H1 (cell line): ENCODE results near the gene DPY19L3. TPM values are rescaled to one million over a fixed set of nuclear protein-coding genes. Genes with fewer than 3 reads are reported as not detected.

ENCODE experiments used
- CTCF ChIA-PET: fragments of 300-600 bp; sonication (Branson Sonifier 250); formaldehyde crosslinking; loops from one replicate; lab custom pipeline; 2021; ENCODE audit not compliant: partially characterized antibody; lab: Charles Lee
- POLR2A ChIA-PET: fragments of 300-600 bp; sonication (Branson Sonifier 250); formaldehyde crosslinking; loops from one replicate; lab custom pipeline; 2021; ENCODE audit warnings: inconsistent platforms; ENCODE audit not compliant: partially characterized antibody; lab: Charles Lee
- DNase-seq, 2 experiments: peaks; one replicate each; pipeline versions ENCODE4 v3.0.0 to v3.0.0-alpha.2; 2010 to 2022; ENCODE audit warnings: low spot score in 2 of 2, low read depth in 1 of 2, mixed read lengths in 1 of 2
- FAIRE-seq: peaks from 2 replicates; lab custom pipeline; 2011; peaks lifted over from hg19 to GRCh38; lab: Jason Lieb, UNC
- H2AFZ ChIP-seq: 2 replicates; pipeline ENCODE4 v1.8.1; 2012; ENCODE audit warnings: low read length, inconsistent platforms
- H2AK5ac ChIP-seq: 2 replicates; pipeline ENCODE4 v1.6.1; 2013; ENCODE audit warnings: low read depth, low read length
- H2BK120ac ChIP-seq: replicated peaks from 2 replicates; pipeline ENCODE3; 2013; ENCODE audit warnings: low read depth, low read length, inconsistent platforms
- H2BK12ac ChIP-seq: 2 replicates; pipeline ENCODE4 v1.6.1; 2013; ENCODE audit warnings: low read depth, low read length
- H2BK15ac ChIP-seq: 2 replicates; pipeline ENCODE4 v1.6.1; 2013; ENCODE audit warnings: low read length
- H2BK20ac ChIP-seq: 2 replicates; pipeline ENCODE4 v1.6.1; 2013; ENCODE audit warnings: low read length
- H2BK5ac ChIP-seq: 2 replicates; pipeline ENCODE4 v1.6.1; 2013; ENCODE audit warnings: low read depth, low read length
- H3K14ac ChIP-seq: 2 replicates; pipeline ENCODE4 v1.6.1; 2013; ENCODE audit warnings: inconsistent platforms; ENCODE audit not compliant: insufficient read length
- H3K18ac ChIP-seq: 2 replicates; pipeline ENCODE4 v1.6.1; 2013; ENCODE audit warnings: low read length; ENCODE audit errors: extremely low read depth
- H3K23ac ChIP-seq: 2 replicates; pipeline ENCODE4 v1.6.1; 2013; ENCODE audit warnings: inconsistent platforms; ENCODE audit not compliant: insufficient read length
- H3K23me2 ChIP-seq: 2 replicates; pipeline ENCODE4 v1.6.1; 2013; ENCODE audit warnings: low read depth, low read length
- H3K27ac ChIP-seq: 2 replicates; pipeline ENCODE4 v1.6.1; 2011; ENCODE audit warnings: low read depth, low read length, inconsistent platforms
- H3K27me3 ChIP-seq, 4 experiments: replicated peaks in 1 of 4; 1 replicate in 1 of 4; 2 replicates in 3 of 4; pipeline versions ENCODE4 v1.6.1 to v1.8.1; 2011 to 2013; ENCODE audit warnings: low read length in 3 of 4, mild to moderate bottlenecking in 3 of 4, inconsistent platforms in 2 of 4, mixed read lengths in 2 of 4, moderate library complexity in 1 of 4; ENCODE audit not compliant: control insufficient read depth in 3 of 4, insufficient read depth in 3 of 4; ENCODE audit errors: extremely low read depth in 1 of 4
- H3K36me3 ChIP-seq, 4 experiments: 2 replicates each; pipeline versions ENCODE4 v1.6.1 to v1.8.1; 2011 to 2013; ENCODE audit warnings: mild to moderate bottlenecking in 4 of 4, low read length in 3 of 4, moderate library complexity in 2 of 4, control low read depth in 1 of 4, inconsistent platforms in 1 of 4; ENCODE audit not compliant: insufficient read depth in 4 of 4, control insufficient read depth in 2 of 4
- H3K4ac ChIP-seq: replicated peaks from 2 replicates; pipeline ENCODE3; 2013; ENCODE audit warnings: low read length, low read depth, mixed read lengths, inconsistent platforms; ENCODE audit not compliant: insufficient read length
- H3K4me1 ChIP-seq, 4 experiments: replicated peaks in 1 of 4; 1 replicate in 1 of 4; 2 replicates in 3 of 4; pipeline versions ENCODE4 v1.6.1 to v1.8.1; 2011 to 2013; ENCODE audit warnings: low read length in 3 of 4, inconsistent platforms in 2 of 4, mixed read lengths in 1 of 4; ENCODE audit not compliant: insufficient read depth in 4 of 4, control insufficient read depth in 3 of 4
- H3K4me2 ChIP-seq, 2 experiments: 2 replicates each; pipeline versions ENCODE4 v1.6.1 to v1.8.1; 2011 to 2013; ENCODE audit warnings: low read depth in 2 of 2, low read length in 2 of 2, control low read depth in 1 of 2, inconsistent platforms in 1 of 2, mild to moderate bottlenecking in 1 of 2; ENCODE audit not compliant: insufficient read depth in 1 of 2
- H3K4me3 ChIP-seq, 4 experiments: fragments of 200-600, 300-600 bp in 1 of 4; sonication (generic), shearing (Covaris generic), sonication (Bioruptor Twin) in 1 of 4; 2 replicates each; pipeline versions ENCODE4 v1.5.1 to v1.8.1; 2011 to 2016; ENCODE audit warnings: low read length in 4 of 4, low read depth in 3 of 4, control low read depth in 2 of 4, inconsistent platforms in 2 of 4, mild to moderate bottlenecking in 2 of 4, mixed read lengths in 1 of 4, moderate library complexity in 1 of 4; ENCODE audit not compliant: insufficient read depth in 2 of 4; ENCODE audit errors: extremely low read depth in 1 of 4
- H3K56ac ChIP-seq: replicated peaks from 2 replicates; pipeline ENCODE3; 2013; ENCODE audit warnings: low read depth, mild to moderate bottlenecking, mixed read lengths, low read length, inconsistent platforms; ENCODE audit not compliant: insufficient read length
- H3K79me1 ChIP-seq: 2 replicates; pipeline ENCODE4 v1.6.1; 2013; ENCODE audit warnings: low read depth, low read length, control low read depth
- H3K79me2 ChIP-seq, 2 experiments: 2 replicates each; pipeline versions ENCODE4 v1.6.1 to v1.8.1; 2012 to 2013; ENCODE audit warnings: low read length in 2 of 2, mild to moderate bottlenecking in 2 of 2, inconsistent platforms in 1 of 2; ENCODE audit not compliant: insufficient read depth in 2 of 2, control insufficient read depth in 1 of 2
- H3K9ac ChIP-seq, 4 experiments: replicated peaks in 1 of 4; 1 replicate in 1 of 4; 2 replicates in 3 of 4; pipeline versions ENCODE4 v1.6.1 to v1.8.1; 2011 to 2013; ENCODE audit warnings: low read depth in 3 of 4, low read length in 3 of 4, control low read depth in 2 of 4, mild to moderate bottlenecking in 2 of 4, moderate library complexity in 2 of 4, inconsistent platforms in 1 of 4; ENCODE audit errors: extremely low read depth in 1 of 4
- H3K9me3 ChIP-seq, 2 experiments: 2 replicates each; pipeline versions ENCODE4 v1.6.1 to v1.8.1; 2012 to 2013; ENCODE audit warnings: mild to moderate bottlenecking in 2 of 2, moderate library complexity in 2 of 2, control low read depth in 1 of 2, inconsistent platforms in 1 of 2, low read depth in 1 of 2, low read length in 1 of 2, mixed read lengths in 1 of 2; ENCODE audit not compliant: insufficient read depth in 2 of 2
- H4K20me1 ChIP-seq, 2 experiments: replicated peaks in 1 of 2; 2 replicates each; pipeline versions ENCODE3 to v1.8.1; 2011 to 2013; ENCODE audit warnings: inconsistent platforms in 2 of 2, low read length in 2 of 2, mild to moderate bottlenecking in 1 of 2; ENCODE audit not compliant: insufficient read depth in 2 of 2, control insufficient read depth in 1 of 2
- H4K5ac ChIP-seq: 2 replicates; pipeline ENCODE4 v1.6.1; 2013; ENCODE audit warnings: low read length, low read depth, mixed read lengths, inconsistent platforms; ENCODE audit not compliant: insufficient read length
- H4K8ac ChIP-seq: 2 replicates; pipeline ENCODE4 v1.8.0; 2013; ENCODE audit warnings: mild to moderate bottlenecking, moderate library complexity, low read length, inconsistent platforms; ENCODE audit not compliant: insufficient read depth; ENCODE audit errors: extremely low read depth
- H4K91ac ChIP-seq: replicated peaks from 2 replicates; pipeline ENCODE3; 2013; ENCODE audit warnings: low read length, mixed read lengths, inconsistent platforms; ENCODE audit not compliant: insufficient read length
- ATF2 ChIP-seq: IDR thresholded peaks from 2 replicates; pipeline ENCODE4 v1.6.1; 2012; ENCODE audit warnings: low read length, inconsistent platforms
- RAD21 ChIP-seq, 2 experiments: IDR thresholded peaks in 1 of 2; conservative IDR thresholded peaks in 1 of 2; 2 replicates each; pipeline ENCODE4 v1.6.1; 2011; ENCODE audit warnings: low read depth in 2 of 2, low read length in 2 of 2, improper control_type of control experiment in 1 of 2, inconsistent platforms in 1 of 2, mild to moderate bottlenecking in 1 of 2, moderate library complexity in 1 of 2
- WGBS, 2 experiments: shearing (Covaris generic) in 1 of 2; methylation state at CpG; one replicate each; pipeline versions ENCODE4 v1.1.6 to v1.1.7; 2013 to 2015; ENCODE audit warnings: low lambda C conversion rate in 2 of 2, mixed read lengths in 2 of 2, inconsistent platforms in 1 of 2, low coverage in 1 of 2, missing lambda C conversion rate in 1 of 2; ENCODE audit not compliant: insufficient replicate concordance in 2 of 2, insufficient coverage in 1 of 2, insufficient read length in 1 of 2; ENCODE audit errors: extremely low coverage in 1 of 2, missing lambda C conversion rate in 1 of 2; 5-methylcytosine and 5-hydroxymethylcytosine counted together
- polyA plus RNA-seq, 7 experiments: library from polyadenylated mRNA; depleted of rRNA in 3 of 7; stranded (reverse) in 5 of 7; unstranded in 2 of 7; fragments of >200 nt in 5 of 7; fragments of 200-250 nt in 2 of 7; gene quantifications; 1 replicate in 5 of 7; 2 replicates in 1 of 7; 4 replicates in 1 of 7; pipeline versions ENCODE4 v1.2.1 to v1.2.3, GENCODE V29; 2011 to 2013; ENCODE audit warnings: missing spikeins in 2 of 7, mixed read lengths in 2 of 7
- total RNA-seq: library from RNA; stranded (reverse); fragmentation: NEBNext Ultra II Directional; extraction: Animal tissue kit (Norgen Biotek cat#: 25700); gene quantifications from 2 replicates; pipeline ENCODE4 v1.2.1, GENCODE V29; 2021

Gene DPY19L3
- total and polyA plus RNA-seq, 2 of the 8 experiments (the other 6 are each of a cell fraction or from before 2014, with no cell fraction given) = 35.3 to 60.2 TPM

GRCh38 chr19:32436692-32437091 lies 31.1 kb downstream of the DPY19L3 start:
- Histone ChIP-seq H3K4me1 (no peaks in the 10 kb centered on the region), H4K8ac (no peak overlapping the region), H4K20me1 (peaks cover 3 to 4% of the 10 kb centered on the region in 2 experiments), H2BK20ac (no peak overlapping the region), H3K27me3 (no peaks in the 10 kb centered on the region), H3K23me2 (no peaks in the 10 kb centered on the region), H3K23ac (no peak overlapping the region), H3K56ac (no peak overlapping the region), H3K14ac (no peak overlapping the region), H3K9ac (no peak overlapping the region), H4K5ac (no peak overlapping the region), H2BK12ac (no peak overlapping the region), H3K79me1 (no peaks in the 10 kb centered on the region; the same call in 1 of the 2 replicates), H3K9me3 (no peaks in the 10 kb centered on the region), H2AK5ac (no peak overlapping the region), H3K18ac (no peak overlapping the region), H3K4me2 (no peak overlapping the region), H2BK120ac (no peak overlapping the region), H4K91ac (no peak overlapping the region), H3K27ac (no peak overlapping the region), H3K4ac (no peak overlapping the region), H2BK5ac (no peak overlapping the region), H2BK15ac (no peak overlapping the region), H3K79me2 (0 out of 4 replicates have a peak, but pooled peaks cover 0 to 2% of the 10 kb centered on the region in 2 experiments)
- 94% methylated on average over 6 of the region's 6 CpGs; no CpG with 5 or more reads in 1 of the 2 experiments for WGBS, 2 experiments
- no peak for DNase-seq
- POLR2A ChIA-PET = no interaction called here
- TF ChIP-seq ATF2 (no peak), RAD21 (IDR thresholded peaks at IDR 0.05 in 1 of 2, conservative IDR thresholded peaks at IDR 0.05 in 1 of 2; ENCODE audit: low read depth in 2 of 2, low read length in 2 of 2) (no peak)
- TF ChIP-seq, all 59 proteins: peak for 0
- CTCF ChIA-PET = no interaction called here
- Histone ChIP-seq H2AFZ (no peak overlapping the region), H3K36me3 (peaks cover 0 to 38% (median 8%) of the 10 kb centered on the region in 4 experiments; a peak in 6 of 8 replicates), H3K4me3 (no peak overlapping the region)
- FAIRE-seq = no peak
